Lung (tissue), 12 donors: ENCODE results near the gene TIMP3. TPM values are rescaled to one million over a fixed set of nuclear protein-coding genes. Genes with fewer than 3 reads are reported as not detected.

Experiments
- ATAC-seq: fragments of 200-7000 bp; cut with Tn5 transposase; one replicate; pipeline ENCODE4 v1.9.1; 2020; ENCODE audit warnings: moderate number of reproducible peaks; ENCODE audit not compliant: insufficient read depth, low FRiP score
- DNase-seq, 3 donors: peaks; one replicate each; pipeline ENCODE4 v3.0.0-alpha.2; 2013 to 2017
- H3K27ac ChIP-seq, 2 donors: one replicate each; pipeline ENCODE4 v1.5.1; 2013; ENCODE audit warnings: mild to moderate bottlenecking in 2 of 2, moderate library complexity in 2 of 2, control low read depth in 1 of 2, inconsistent platforms in 1 of 2, low read depth in 1 of 2, low read length in 1 of 2
- H3K27me3 ChIP-seq, 3 donors: one replicate each; pipeline ENCODE4 v1.5.1; 2013; ENCODE audit warnings: low read length in 2 of 3; ENCODE audit not compliant: control insufficient read depth in 3 of 3, insufficient read depth in 3 of 3
- H3K36me3 ChIP-seq, 4 donors: one replicate each; pipeline ENCODE4 v1.5.1; 2013; ENCODE audit warnings: low read length in 4 of 4, mild to moderate bottlenecking in 1 of 4, moderate library complexity in 1 of 4; ENCODE audit not compliant: control insufficient read depth in 4 of 4, insufficient read depth in 4 of 4
- H3K4me1 ChIP-seq, 5 donors: one replicate each; pipeline ENCODE4 v1.5.1; 2013; ENCODE audit warnings: low read length in 5 of 5, mild to moderate bottlenecking in 2 of 5, moderate library complexity in 1 of 5; ENCODE audit not compliant: control insufficient read depth in 5 of 5, insufficient read depth in 5 of 5
- H3K4me3 ChIP-seq: one replicate; pipeline ENCODE4 v1.5.1; 2013; ENCODE audit warnings: mild to moderate bottlenecking, control low read depth, moderate library complexity
- H3K9ac ChIP-seq, 2 donors: one replicate each; pipeline ENCODE4 v1.5.1; 2013; ENCODE audit warnings: low read length in 2 of 2, control low read depth in 1 of 2; ENCODE audit not compliant: insufficient read depth in 1 of 2
- H3K9me3 ChIP-seq, 4 donors: one replicate each; pipeline ENCODE4 v1.5.1; 2013; ENCODE audit warnings: low read length in 3 of 4, mild to moderate bottlenecking in 1 of 4, moderate library complexity in 1 of 4; ENCODE audit not compliant: control insufficient read depth in 4 of 4, insufficient read depth in 3 of 4
- CTCF ChIP-seq: IDR thresholded peaks from 2 replicates; pipeline ENCODE4 v1.5.1; 2012; ENCODE audit warnings: mild to moderate bottlenecking; ENCODE audit errors: control extremely low read depth, extremely low read depth
- WGBS, 2 donors: extraction: QIAGEN DNeasy Blood & Tissue Kit; methylation state at CpG; one replicate each; pipeline ENCODE4 v1.1.7; 2013; 5-methylcytosine and 5-hydroxymethylcytosine counted together
- polyA plus RNA-seq, 2 donors: library from polyadenylated mRNA; stranded (reverse); fragments of 200-250 nt; gene quantifications; one replicate each; pipeline ENCODE4 v1.2.1, GENCODE V29; 2013
- total RNA-seq, 2 donors: library from RNA; depleted of rRNA in 1 of 2; stranded (reverse); fragments of >200 nt in 1 of 2; gene quantifications; one replicate each; pipeline ENCODE4 v1.2.1, GENCODE V29; 2014 to 2021
- donor health status: control.
- donor health status: control.
- donor health status: Bipolar disorder and iron deficiency.
- donor health status: healthy.
- donor health status: DM: yes; HTN: yes; CAD: no.

The TIMP3 gene
- total and polyA plus RNA-seq, 4 donors = 129 to 547 (median 239) TPM

DNA sequence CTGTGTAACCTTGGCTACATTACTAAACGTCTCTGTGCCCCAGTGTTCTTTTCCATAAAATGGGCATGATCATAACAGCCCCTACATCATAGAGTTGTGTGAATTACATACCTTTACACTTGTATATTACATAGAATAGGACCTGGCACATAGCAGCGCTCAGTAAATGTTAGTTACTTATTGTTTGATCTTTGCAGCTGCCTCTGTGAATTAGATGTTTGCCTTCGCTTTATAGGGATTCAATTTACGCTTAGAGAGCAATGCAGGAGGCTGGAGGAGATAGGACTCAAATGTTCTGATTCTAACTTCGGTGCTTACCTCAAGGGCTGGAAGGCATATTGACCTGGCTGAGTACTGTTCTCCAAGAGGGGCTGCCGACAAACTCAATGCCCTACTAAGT is 10.4 kb upstream of the TIMP3 start:
- no peaks in the 10 kb centered on the region for H3K27me3 ChIP-seq
- ATAC-seq (no peak), DNase-seq (no peak)
- WGBS, 2 donors = 90 to 92% methylated on average over 6 of the region's 6 CpGs
- H3K4me3 ChIP-seq = no peak overlapping the region
- H3K36me3 ChIP-seq = no peaks in the 10 kb centered on the region
- TF ChIP-seq CTCF = no peak
- no peak overlapping the region for H3K9ac ChIP-seq
- peaks cover 0 to 13% (median 5%) of the 10 kb centered on the region in 5 donors for H3K4me1 ChIP-seq
- H3K27ac ChIP-seq = no peak overlapping the region
- H3K9me3 ChIP-seq = peaks cover 0 to 2% (median 0%) of the 10 kb centered on the region in 4 donors

- no peak overlapping the region for H3K4me3 ChIP-seq
- WGBS, 2 donors = 94 to 97% methylated on average over 7 of the region's 7 CpGs
- TF ChIP-seq CTCF = no peak
- H3K9ac ChIP-seq = no peak overlapping the region
- H3K9me3 ChIP-seq = peaks cover 0 to 2% (median 0%) of the 10 kb centered on the region in 4 donors
- peaks cover 0 to 14% (median 6%) of the 10 kb centered on the region in 5 donors for H3K4me1 ChIP-seq
- ATAC-seq (no peak), DNase-seq (no peak)
- no peaks in the 10 kb centered on the region for H3K27me3 ChIP-seq
- no peaks in the 10 kb centered on the region for H3K36me3 ChIP-seq
- H3K27ac ChIP-seq = no peak overlapping the region
Observed at GRCh38 chr22:32791485-32791884, 10.0 kb upstream of the TIMP3 start.

- H3K9me3 ChIP-seq = peaks cover 0 to 2% (median 0%) of the 10 kb centered on the region in 4 donors
- TF ChIP-seq CTCF = no peak
- no peaks in the 10 kb centered on the region for H3K36me3 ChIP-seq
- no peak overlapping the region for H3K27ac ChIP-seq
- peaks cover 0 to 18% (median 8%) of the 10 kb centered on the region in 5 donors for H3K4me1 ChIP-seq
- ATAC-seq = no peak
- no peak for DNase-seq
- H3K27me3 ChIP-seq = no peaks in the 10 kb centered on the region
- no peak overlapping the region for H3K9ac ChIP-seq
- H3K4me3 ChIP-seq = no peak overlapping the region
Observed at GRCh38 chr22:32793589-32793988, 7.9 kb upstream of the TIMP3 start.
